AG08395 (cell line): Measurements from ENCODE around the gene MRPS16.
"Not testable (repeated sequence)": the region's sequence is repeated elsewhere in the genome, so short reads cannot be mapped to it uniquely, and the experiment has no call there.

Source experiments
- DNase-seq: peaks from one replicate; pipeline ENCODE4 v3.0.0; 2012; ENCODE audit warnings: mixed read lengths, low spot score

The MRPS16 gene

GRCh38 chr10:73252445-73253224, at the start of gene MRPS16:
Gene MRPS16 (minus strand): TSS chr10:73252644. CDS start chr10:73252482, 162 bp downstream.
- peak; percentile 96 for DNase-seq

GRCh38 chr10:73296946-73297345, 44.5 kb upstream of the MRPS16 start:
- DNase-seq: no peak

- DNase-seq: no peak
These were observed 41.0 kb upstream of the MRPS16 start for GRCh38 chr10:73293461-73293860.

GRCh38 chr10:73289958-73290357, 37.5 kb upstream of the MRPS16 start:
- no peak for DNase-seq

GRCh38 chr10:73287441-73287840, 35.0 kb upstream of the MRPS16 start:
- no peak for DNase-seq

GRCh38 chr10:73281097-73281496, 28.7 kb upstream of the MRPS16 start:
- no peak for DNase-seq

- DNase-seq: no peak
These were observed 12.0 kb upstream of the MRPS16 start for GRCh38 chr10:73264423-73264822.

- DNase-seq: peak; percentile 18
These were observed 11.4 kb upstream of the MRPS16 start for GRCh38 chr10:73263693-73264347.

- no peak for DNase-seq
These were observed 10.6 kb upstream of the MRPS16 start for GRCh38 chr10:73262880-73263555.

GRCh38 chr10:73262105-73262730, 9.8 kb upstream of the MRPS16 start:
- no peak for DNase-seq

- DNase-seq: no peak
These were observed 9.0 kb upstream of the MRPS16 start for GRCh38 chr10:73261362-73261995.

- not testable (repeated sequence) for DNase-seq
These were observed 6.2 kb upstream of the MRPS16 start for GRCh38 chr10:73258612-73259011.

GRCh38 chr10:73253225-73253555, 746 bp upstream of the MRPS16 start:
- no peak for DNase-seq

GRCh38 chr10:73251683-73252444, 580 bp downstream of the MRPS16 start:
- no peak for DNase-seq

- no peak for DNase-seq
These were observed 4.2 kb downstream of the MRPS16 start for GRCh38 chr10:73248259-73248724.

GRCh38 chr10:73247509-73248258, 4.8 kb downstream of the MRPS16 start:
- no peak for DNase-seq

GRCh38 chr10:73246646-73247508, 5.6 kb downstream of the MRPS16 start, which contains the start of gene DNAJC9:
Gene DNAJC9 (minus strand): TSS chr10:73247255. CDS start chr10:73247189, 66 bp downstream.
- peak; percentile 94 for DNase-seq

GRCh38 chr10:73246322-73246645, 6.2 kb downstream of the MRPS16 start:
- no peak for DNase-seq

- no peak for DNase-seq
These were observed 7.5 kb downstream of the MRPS16 start for GRCh38 chr10:73244866-73245477.
